ENCODE measurements around the gene ZBTB7B.

The ZBTB7B gene

DNA sequence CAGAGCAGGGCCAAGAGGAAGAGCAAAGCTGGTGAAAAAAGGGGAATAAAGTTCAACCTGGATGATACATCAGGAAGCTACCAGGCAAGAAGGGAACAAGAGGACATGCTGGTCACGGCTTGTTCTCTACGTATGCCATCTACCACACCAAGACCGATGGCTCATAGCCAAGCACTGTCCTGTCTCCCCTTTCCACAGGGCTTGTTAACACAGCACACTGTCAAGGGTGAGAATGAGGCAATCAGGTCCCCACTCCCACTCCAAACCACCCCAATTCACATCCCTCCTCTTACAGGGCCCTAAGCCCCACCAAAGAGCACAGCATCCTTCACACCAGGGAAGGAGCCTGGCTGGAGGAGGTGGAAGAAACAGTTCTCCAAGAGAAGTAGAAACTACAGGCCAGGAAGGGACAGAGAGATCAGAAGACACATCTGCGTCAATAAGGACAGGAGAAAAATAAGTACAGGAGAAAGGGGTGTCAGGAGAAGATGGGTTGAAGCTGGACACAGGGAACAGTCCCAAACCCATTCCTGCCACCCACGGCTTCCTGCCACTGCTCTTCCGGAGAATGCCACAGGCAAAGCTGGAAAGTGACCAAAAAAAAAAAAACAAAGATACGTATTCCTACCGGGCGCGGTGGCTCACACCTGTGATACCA is 31.1 kb upstream of the ZBTB7B start:
- no peaks in the 10 kb centered on the region for H3K9me3 ChIP-seq (replicated peaks in 1 of 2; ENCODE audit: control insufficient read depth in 2 of 2, insufficient read depth in 1 of 2, low read depth in 1 of 2, low read length in 2 of 2)
- peak overlapping the region; percentile 64 for H4K91ac ChIP-seq (ENCODE audit: low read depth, low read length, poor library complexity)
- peak overlapping the region; percentile 33 for H4K8ac ChIP-seq (ENCODE audit: low read depth, low read length)
- H3K27me3 ChIP-seq (ENCODE audit: control insufficient read depth in 3 of 3, insufficient read depth in 3 of 3, low read depth in 1 of 3, low read length in 3 of 3): no peaks in the 10 kb centered on the region
- peaks cover 29 to 38% of the 10 kb centered on the region in 2 donors for H3K4me1 ChIP-seq (ENCODE audit: control insufficient read depth in 2 of 2, insufficient read depth in 1 of 2, low read depth in 1 of 2, low read length in 2 of 2)
- H3K79me1 ChIP-seq (ENCODE audit: low read depth, low read length): peaks cover 9% of the 10 kb centered on the region
- peak overlapping the region; percentile 72 for H2BK120ac ChIP-seq (ENCODE audit: low read depth, low read length)
- peak overlapping the region; percentile 3 for H2AK5ac ChIP-seq (ENCODE audit: low read depth, low read length)
- peak overlapping the region; percentile 38 for H3K9ac ChIP-seq (ENCODE audit: low read depth, low read length, poor library complexity)
- peak overlapping the region; percentile 70 for H2BK12ac ChIP-seq (ENCODE audit: low read length)
- H3K18ac ChIP-seq (ENCODE audit: low read length): peak overlapping the region; percentile 93
- H2BK15ac ChIP-seq (ENCODE audit: low read length): peak overlapping the region; percentile 1
- H3K4me3 ChIP-seq (ENCODE audit: low read length in 2 of 2): peak overlapping the region in 1 of 2 donors; percentile 50
- no peak overlapping the region for H2AFZ ChIP-seq (ENCODE audit: low read length)
- H3K36me3 ChIP-seq (replicated peaks in 1 of 2; ENCODE audit: control insufficient read depth in 2 of 2, insufficient read depth in 2 of 2, low read length in 2 of 2): peaks cover 5 to 31% of the 10 kb centered on the region in 2 donors
- peak overlapping the region; percentile 96 for H3K4me2 ChIP-seq (ENCODE audit: insufficient read depth, low read length, poor library complexity, severe bottlenecking)
- peak overlapping the region; percentile 74 for H3K27ac ChIP-seq (replicated peaks; ENCODE audit: low read length)
- H2BK5ac ChIP-seq (ENCODE audit: low read length): peak overlapping the region; percentile 57
- no peak for DNase-seq (ENCODE audit: low spot score)
- peak overlapping the region; percentile 36 for H3K23ac ChIP-seq (ENCODE audit: low read depth, low read length, poor library complexity)
- H3K14ac ChIP-seq (ENCODE audit: low read length): no peak overlapping the region
- H3K4ac ChIP-seq (ENCODE audit: low read length): no peak overlapping the region
- WGBS, 2 donors (ENCODE audit: extremely low coverage in 2 of 2, insufficient read length in 2 of 2, insufficient replicate concordance in 1 of 2): no CpG with 5 or more reads among the region's 10 CpGs

DNA sequence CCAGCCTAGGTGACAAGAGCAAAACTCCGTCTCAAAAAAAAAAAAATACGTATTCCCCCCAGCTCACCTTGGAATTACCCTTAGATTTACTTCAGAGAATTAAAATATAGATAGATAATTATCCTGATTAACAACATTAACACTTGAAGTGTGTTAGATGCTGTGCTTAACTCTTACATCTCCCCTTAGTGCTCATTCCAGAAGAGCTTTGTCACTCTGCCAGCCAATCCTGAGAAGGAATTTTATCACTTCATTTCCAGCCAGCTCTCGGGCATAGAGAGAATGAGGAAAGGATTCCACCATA is 30.4 kb upstream of the ZBTB7B start:
- DNase-seq (ENCODE audit: low spot score): no peak
- WGBS, 2 donors (ENCODE audit: extremely low coverage in 2 of 2, insufficient read length in 2 of 2, insufficient replicate concordance in 1 of 2): no CpG with 5 or more reads among the region's 3 CpGs

DNA sequence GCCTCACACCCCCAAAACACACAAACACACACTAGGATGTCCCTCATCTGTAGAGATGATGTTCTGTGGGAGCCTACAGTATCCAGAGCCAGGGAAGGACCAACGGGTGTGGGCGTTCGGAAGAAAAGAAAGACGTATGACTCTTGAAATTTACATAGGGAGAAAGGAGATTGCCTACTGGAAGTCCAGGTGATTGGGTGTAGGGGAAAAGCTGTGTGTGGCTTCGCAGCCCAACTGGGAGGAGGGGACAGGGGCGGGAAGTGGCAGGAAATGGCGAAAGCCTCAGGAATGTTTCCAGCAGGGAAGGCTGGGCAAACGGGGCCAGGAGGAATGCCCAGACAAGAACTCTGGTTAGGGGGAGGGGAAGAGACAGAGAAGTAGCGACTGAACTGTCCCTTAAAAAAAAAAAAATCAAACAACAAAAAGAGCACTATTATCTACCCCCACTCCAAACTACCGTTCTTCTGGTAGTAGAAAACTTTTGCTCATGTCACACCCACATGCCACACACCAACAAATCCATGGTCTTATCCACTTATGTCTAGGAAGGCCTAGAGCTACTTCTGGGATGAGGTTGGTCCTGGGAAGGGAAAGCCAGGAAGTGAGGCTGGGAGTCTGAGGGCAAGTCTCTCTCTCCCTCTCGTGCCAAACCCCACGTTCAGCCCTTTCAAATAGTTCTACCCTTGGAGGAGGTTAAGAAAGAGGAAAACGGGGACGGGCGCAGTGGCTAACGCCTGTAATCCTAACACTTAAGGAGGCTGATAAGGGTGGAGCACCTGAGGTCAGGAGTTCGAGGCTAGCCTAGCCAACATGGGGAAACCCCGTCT is 29.9 kb upstream of the ZBTB7B start:
- peak overlapping the region; percentile 82 for H3K18ac ChIP-seq (ENCODE audit: low read length)
- no peak overlapping the region for H3K9ac ChIP-seq (ENCODE audit: low read depth, low read length, poor library complexity)
- H3K36me3 ChIP-seq (replicated peaks in 1 of 2; ENCODE audit: control insufficient read depth in 2 of 2, insufficient read depth in 2 of 2, low read length in 2 of 2): peaks cover 2 to 30% of the 10 kb centered on the region in 2 donors
- H2BK120ac ChIP-seq (ENCODE audit: low read depth, low read length): no peak overlapping the region
- H3K27ac ChIP-seq (replicated peaks; ENCODE audit: low read length): peak overlapping the region; percentile 98
- no peak overlapping the region for H4K8ac ChIP-seq (ENCODE audit: low read depth, low read length)
- H2BK15ac ChIP-seq (ENCODE audit: low read length): no peak overlapping the region
- peak; percentile 73 for DNase-seq (ENCODE audit: low spot score)
- H3K4me3 ChIP-seq (ENCODE audit: low read length in 2 of 2): peak overlapping the region; percentile 46 to 56
- H3K4me1 ChIP-seq (ENCODE audit: control insufficient read depth in 2 of 2, insufficient read depth in 1 of 2, low read depth in 1 of 2, low read length in 2 of 2): peaks cover 29 to 41% of the 10 kb centered on the region in 2 donors
- no peak overlapping the region for H2AK5ac ChIP-seq (ENCODE audit: low read depth, low read length)
- peak overlapping the region; percentile 46 for H3K4me2 ChIP-seq (ENCODE audit: insufficient read depth, low read length, poor library complexity, severe bottlenecking)
- no peak overlapping the region for H3K14ac ChIP-seq (ENCODE audit: low read length)
- no peak overlapping the region for H2BK5ac ChIP-seq (ENCODE audit: low read length)
- peak overlapping the region; percentile 9 for H2AFZ ChIP-seq (ENCODE audit: low read length)
- H2BK12ac ChIP-seq (ENCODE audit: low read length): no peak overlapping the region
- no peak overlapping the region for H3K23ac ChIP-seq (ENCODE audit: low read depth, low read length, poor library complexity)
- whole genome bisulfite sequencing, 2 donors (ENCODE audit: extremely low coverage in 2 of 2, insufficient read length in 2 of 2, insufficient replicate concordance in 1 of 2): no CpG with 5 or more reads among the region's 18 CpGs
- H3K4ac ChIP-seq (ENCODE audit: low read length): no peak overlapping the region
- no peaks in the 10 kb centered on the region for H3K27me3 ChIP-seq (ENCODE audit: control insufficient read depth in 3 of 3, insufficient read depth in 3 of 3, low read depth in 1 of 3, low read length in 3 of 3)
- H3K79me1 ChIP-seq (ENCODE audit: low read depth, low read length): peaks cover 9% of the 10 kb centered on the region
- no peak overlapping the region for H4K91ac ChIP-seq (ENCODE audit: low read depth, low read length, poor library complexity)
- no peaks in the 10 kb centered on the region for H3K9me3 ChIP-seq (replicated peaks in 1 of 2; ENCODE audit: control insufficient read depth in 2 of 2, insufficient read depth in 1 of 2, low read depth in 1 of 2, low read length in 2 of 2)

More for the DNA sequence above, 30.4 kb upstream of the ZBTB7B start:
- Histone ChIP-seq H3K14ac (ENCODE audit: low read length) (no peak overlapping the region), H3K27ac (replicated peaks; ENCODE audit: low read length) (peak overlapping the region; percentile 98), H2BK120ac (ENCODE audit: low read depth, low read length) (no peak overlapping the region), H2BK15ac (ENCODE audit: low read length) (no peak overlapping the region), H3K4me3 (ENCODE audit: low read length in 2 of 2) (no peak overlapping the region), H3K27me3 (ENCODE audit: control insufficient read depth in 3 of 3, insufficient read depth in 3 of 3, low read depth in 1 of 3, low read length in 3 of 3) (no peaks in the 10 kb centered on the region), H2AFZ (ENCODE audit: low read length) (peak overlapping the region; percentile 9), H3K4me1 (ENCODE audit: control insufficient read depth in 2 of 2, insufficient read depth in 1 of 2, low read depth in 1 of 2, low read length in 2 of 2) (peaks cover 29 to 41% of the 10 kb centered on the region in 2 donors), H4K91ac (ENCODE audit: low read depth, low read length, poor library complexity) (no peak overlapping the region), H3K18ac (ENCODE audit: low read length) (no peak overlapping the region), H3K36me3 (replicated peaks in 1 of 2; ENCODE audit: control insufficient read depth in 2 of 2, insufficient read depth in 2 of 2, low read length in 2 of 2) (peaks cover 4 to 31% of the 10 kb centered on the region in 2 donors), H3K4ac (ENCODE audit: low read length) (no peak overlapping the region), H2BK5ac (ENCODE audit: low read length) (no peak overlapping the region), H4K8ac (ENCODE audit: low read depth, low read length) (no peak overlapping the region), H2BK12ac (ENCODE audit: low read length) (no peak overlapping the region), H3K4me2 (ENCODE audit: insufficient read depth, low read length, poor library complexity, severe bottlenecking) (peak overlapping the region; percentile 41), H3K9ac (ENCODE audit: low read depth, low read length, poor library complexity) (no peak overlapping the region), H2AK5ac (ENCODE audit: low read depth, low read length) (no peak overlapping the region), H3K9me3 (replicated peaks in 1 of 2; ENCODE audit: control insufficient read depth in 2 of 2, insufficient read depth in 1 of 2, low read depth in 1 of 2, low read length in 2 of 2) (no peaks in the 10 kb centered on the region), H3K79me1 (ENCODE audit: low read depth, low read length) (peaks cover 9% of the 10 kb centered on the region), H3K23ac (ENCODE audit: low read depth, low read length, poor library complexity) (no peak overlapping the region)

Measured in neuronal stem cell (in vitro differentiated cells).